Coronary artery (tissue), 2 donors: Measurements from ENCODE around the gene ABTB1.
A peak's percentile ranks its signal among the peaks of the same experiment; 100 is the strongest.

Experiments used
- DNase-seq: peaks from one replicate; pipeline ENCODE4 v3.0.0-alpha.2; 2017; ENCODE audit warnings: low spot score
- H3K27ac ChIP-seq, 2 donors: fragments of 200-600 bp; sonication (generic); one replicate each; pipeline ENCODE4 v1.5.1; 2016 to 2019
- H3K4me3 ChIP-seq: fragments of 200-600 bp; sonication (generic); 2 replicates; pipeline ENCODE4 v1.5.1; 2016; ENCODE audit warnings: mild to moderate bottlenecking, moderate library complexity
- TF ChIP-seq, protein P1 (sequence below): fragments of 200-600 bp; sonication (generic); IDR thresholded peaks from one replicate; pipeline ENCODE4 v1.5.1; 2019; ENCODE audit warnings: antibody characterized with exemption

Gene ABTB1

DNA sequence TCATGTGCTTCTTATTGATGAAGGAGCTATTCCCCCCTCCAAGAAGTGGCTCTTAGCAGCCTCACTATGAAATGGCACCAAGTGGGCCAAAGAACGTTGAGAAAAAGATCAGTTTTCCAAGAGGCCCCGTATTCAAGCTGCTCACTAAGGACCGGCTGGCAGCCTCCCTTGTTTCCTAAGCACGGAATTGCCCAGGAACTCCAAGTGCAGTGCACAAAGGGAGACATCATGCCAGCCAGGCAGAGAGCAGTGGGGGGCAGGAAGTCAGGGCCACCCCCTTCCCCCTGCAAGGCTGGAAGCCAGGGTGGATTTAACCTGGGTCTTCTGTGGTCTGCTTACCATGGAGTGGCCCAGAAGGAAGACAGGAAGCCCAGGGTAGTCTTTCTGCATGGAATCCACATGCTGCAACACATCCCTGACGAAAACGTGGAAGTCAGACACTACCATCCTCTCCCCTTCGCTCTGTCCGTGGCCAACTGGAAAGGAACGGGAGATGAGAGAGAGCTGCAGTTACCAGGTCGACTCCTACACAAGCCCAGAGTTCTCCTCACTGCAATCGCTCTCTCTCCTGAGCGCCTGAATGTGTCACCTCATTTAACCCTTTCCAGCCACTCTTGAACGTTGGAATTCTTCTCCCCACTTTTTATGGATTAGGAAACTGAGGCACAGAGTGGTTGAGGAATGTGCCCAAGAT, 49.5 kb downstream of the ABTB1 start:
- TF ChIP-seq, protein P1, sequence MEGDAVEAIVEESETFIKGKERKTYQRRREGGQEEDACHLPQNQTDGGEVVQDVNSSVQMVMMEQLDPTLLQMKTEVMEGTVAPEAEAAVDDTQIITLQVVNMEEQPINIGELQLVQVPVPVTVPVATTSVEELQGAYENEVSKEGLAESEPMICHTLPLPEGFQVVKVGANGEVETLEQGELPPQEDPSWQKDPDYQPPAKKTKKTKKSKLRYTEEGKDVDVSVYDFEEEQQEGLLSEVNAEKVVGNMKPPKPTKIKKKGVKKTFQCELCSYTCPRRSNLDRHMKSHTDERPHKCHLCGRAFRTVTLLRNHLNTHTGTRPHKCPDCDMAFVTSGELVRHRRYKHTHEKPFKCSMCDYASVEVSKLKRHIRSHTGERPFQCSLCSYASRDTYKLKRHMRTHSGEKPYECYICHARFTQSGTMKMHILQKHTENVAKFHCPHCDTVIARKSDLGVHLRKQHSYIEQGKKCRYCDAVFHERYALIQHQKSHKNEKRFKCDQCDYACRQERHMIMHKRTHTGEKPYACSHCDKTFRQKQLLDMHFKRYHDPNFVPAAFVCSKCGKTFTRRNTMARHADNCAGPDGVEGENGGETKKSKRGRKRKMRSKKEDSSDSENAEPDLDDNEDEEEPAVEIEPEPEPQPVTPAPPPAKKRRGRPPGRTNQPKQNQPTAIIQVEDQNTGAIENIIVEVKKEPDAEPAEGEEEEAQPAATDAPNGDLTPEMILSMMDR, result no peak
- no peak for DNase-seq
- H3K27ac ChIP-seq, result no peak overlapping the region
- no peak overlapping the region for H3K4me3 ChIP-seq

DNA sequence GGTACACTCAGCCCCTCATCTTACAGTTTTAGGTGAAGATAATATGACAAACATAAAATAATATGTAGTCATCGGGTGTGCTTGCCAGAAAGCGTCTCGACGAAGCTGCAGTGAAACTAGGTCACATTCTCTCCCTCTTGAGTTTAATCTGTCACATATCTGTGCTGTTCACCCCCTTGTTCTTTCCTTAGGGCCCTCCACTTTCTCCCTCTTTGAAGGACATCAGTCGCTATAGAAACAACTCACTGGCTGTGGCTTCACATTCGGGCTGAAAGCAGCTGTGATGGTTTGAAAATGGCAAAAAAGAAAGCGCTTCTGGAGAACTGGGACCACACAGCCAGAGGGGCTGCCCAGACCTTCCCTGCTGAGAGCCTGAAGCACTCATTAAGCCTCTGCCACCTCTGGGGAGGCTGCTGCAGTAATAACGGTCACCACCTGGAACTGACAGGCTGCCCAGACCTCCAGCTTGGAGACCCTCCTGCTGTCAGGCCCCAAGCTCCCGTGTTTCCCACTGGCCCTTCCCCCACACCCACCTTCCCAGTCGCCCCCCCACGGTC, 50.3 kb downstream of the ABTB1 start:
- TF ChIP-seq, protein P1, result no peak
- no peak for DNase-seq
- no peak overlapping the region for H3K4me3 ChIP-seq
- H3K27ac ChIP-seq, result no peak overlapping the region

DNA sequence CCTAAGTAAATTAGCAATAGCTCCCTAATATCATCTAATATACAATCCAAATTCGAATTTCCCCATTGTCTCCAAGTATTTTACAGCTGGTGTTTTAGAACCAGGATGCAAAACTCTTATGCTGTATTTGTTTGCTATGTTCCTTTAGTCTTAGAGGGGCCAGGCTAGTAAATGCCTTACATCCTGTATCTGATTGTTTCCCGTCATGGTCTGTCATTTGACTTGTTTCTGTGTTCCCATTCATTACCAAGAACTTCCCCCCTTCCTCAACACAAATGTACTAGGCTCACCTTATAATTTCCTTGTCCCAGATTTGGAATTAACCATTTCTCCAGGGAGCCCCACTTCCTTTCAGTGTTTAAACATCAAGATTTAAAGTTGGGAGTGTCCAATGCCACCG, 54.1 kb downstream of the ABTB1 start:
- DNase-seq, result no peak
- Histone ChIP-seq H3K27ac (no peak overlapping the region), H3K4me3 (no peak overlapping the region)
- TF ChIP-seq, protein P1, result no peak

DNA sequence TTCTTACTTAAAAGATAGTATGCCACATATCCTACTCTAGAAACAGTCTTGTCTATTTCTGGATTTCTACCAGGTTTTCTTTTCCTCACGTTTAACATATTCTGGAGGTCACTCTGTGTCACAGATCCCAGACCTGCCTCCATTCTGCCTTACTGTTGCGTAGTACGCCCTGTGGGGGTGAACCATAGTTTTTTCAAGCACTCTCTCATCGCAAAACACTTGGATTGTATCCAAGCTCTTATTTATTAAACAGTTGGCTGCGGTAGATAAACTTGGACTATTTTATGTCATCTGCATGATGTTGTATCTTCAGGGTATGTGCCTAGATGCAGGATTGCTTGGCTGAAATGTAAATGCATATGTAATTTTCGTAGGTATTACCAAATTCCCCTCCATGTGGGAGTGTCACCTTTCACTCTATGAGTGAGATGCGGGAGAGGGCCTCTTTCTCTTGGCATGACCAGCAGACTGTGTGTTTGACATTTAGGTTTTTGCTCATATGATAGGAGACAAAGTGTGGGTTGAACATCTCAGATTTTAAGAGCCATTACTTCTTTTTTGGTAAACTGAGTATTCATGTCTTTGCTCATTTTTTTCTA, 55.8 kb downstream of the ABTB1 start:
- no peak for DNase-seq
- no peak overlapping the region for H3K27ac ChIP-seq
- TF ChIP-seq, protein P1, result no peak

DNA sequence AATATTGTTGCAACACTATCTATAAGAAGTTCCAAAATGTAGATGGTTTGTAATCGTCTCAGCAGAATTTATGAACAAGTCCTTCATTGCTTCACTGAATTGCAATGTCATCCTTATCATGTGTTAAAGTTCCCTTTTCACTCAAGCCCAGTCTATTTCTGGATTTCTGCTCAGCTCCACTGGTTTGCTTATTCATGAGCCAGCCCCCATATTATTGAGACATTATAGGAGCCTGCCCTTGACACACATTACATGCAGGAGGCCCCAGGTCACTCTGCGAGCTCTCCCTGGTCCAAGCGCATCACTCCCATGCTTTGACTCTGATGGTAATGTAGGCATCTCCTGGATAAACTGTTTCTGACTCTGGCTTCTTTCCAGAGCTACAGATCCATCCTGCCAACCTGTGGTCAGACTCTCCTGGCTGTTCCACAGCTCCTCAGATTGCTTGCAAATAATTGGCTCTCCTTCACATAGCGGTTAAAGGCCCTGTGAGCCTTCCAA, 56.9 kb downstream of the ABTB1 start:
- H3K4me3 ChIP-seq, result no peak overlapping the region
- no peak for DNase-seq
- TF ChIP-seq, protein P1, result no peak

More for the DNA sequence above, 55.8 kb downstream of the ABTB1 start:
- no peak overlapping the region for H3K4me3 ChIP-seq

DNA sequence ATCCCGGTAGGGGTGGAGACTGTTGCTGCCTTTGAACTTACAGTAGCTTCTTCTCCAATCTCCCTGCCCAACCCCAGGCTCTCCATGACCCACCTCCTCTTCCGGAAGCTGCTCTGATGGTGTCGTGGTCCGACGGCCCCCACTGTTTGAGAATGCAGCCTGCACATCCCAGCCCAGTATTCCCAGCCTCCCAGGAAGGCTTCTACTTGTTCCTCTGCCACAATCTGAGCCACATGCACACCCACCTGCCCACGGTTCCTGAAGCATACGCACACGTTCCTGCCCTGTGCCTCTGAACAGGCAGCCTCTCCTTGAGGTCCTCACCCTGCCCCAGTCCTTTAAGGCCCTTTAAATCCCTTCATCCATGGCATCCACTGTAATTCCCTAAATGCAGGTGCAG, 57.4 kb downstream of the ABTB1 start:
- TF ChIP-seq, protein P1, result no peak

More for the DNA sequence above, 56.9 kb downstream of the ABTB1 start:
- H3K27ac ChIP-seq, result no peak overlapping the region

More for the DNA sequence above, 57.4 kb downstream of the ABTB1 start:
- H3K27ac ChIP-seq, result peak overlapping the region in 1 of 2 donors; percentile 14
- DNase-seq, result no peak
- H3K4me3 ChIP-seq, result no peak overlapping the region
